T-helper 2 cell treated with Interferon-gamma antibody and Interleukin-4, amounts not matched to agents 5 μg/mL and 100 μg/mL, for 36 hours (primary cell): ENCODE measurements around the gene CAMTA2.
A peak's percentile ranks its signal among the peaks of the same experiment; 100 is the strongest.
"Not testable (repeated sequence)": the region's sequence is repeated elsewhere in the genome, so short reads cannot be mapped to it uniquely, and the experiment has no call there.

Experiments
- DNase-seq: peaks from one replicate; pipeline ENCODE4 v3.0.0; 2021; ENCODE audit warnings: low spot score
- H3K27ac Mint-ChIP-seq: one replicate; pipeline ENCODE4 v1.8.0; 2021; ENCODE audit warnings: mild to moderate bottlenecking, mixed read lengths
- H3K27me3 Mint-ChIP-seq: one replicate; pipeline ENCODE4 v1.8.0; 2021; ENCODE audit warnings: low read depth, mixed read lengths
- H3K36me3 Mint-ChIP-seq: one replicate; pipeline ENCODE4 v1.8.0; 2021; ENCODE audit warnings: low read depth, mixed read lengths
- H3K4me1 Mint-ChIP-seq: one replicate; pipeline ENCODE4 v1.8.0; 2021; ENCODE audit warnings: low read depth, mixed read lengths
- H3K4me3 Mint-ChIP-seq: one replicate; pipeline ENCODE4 v1.8.0; 2022; ENCODE audit warnings: mild to moderate bottlenecking, moderate library complexity, mixed read lengths
- H3K9me3 Mint-ChIP-seq: one replicate; pipeline ENCODE4 v1.8.0; 2021; ENCODE audit warnings: mixed read lengths

Gene CAMTA2

DNA sequence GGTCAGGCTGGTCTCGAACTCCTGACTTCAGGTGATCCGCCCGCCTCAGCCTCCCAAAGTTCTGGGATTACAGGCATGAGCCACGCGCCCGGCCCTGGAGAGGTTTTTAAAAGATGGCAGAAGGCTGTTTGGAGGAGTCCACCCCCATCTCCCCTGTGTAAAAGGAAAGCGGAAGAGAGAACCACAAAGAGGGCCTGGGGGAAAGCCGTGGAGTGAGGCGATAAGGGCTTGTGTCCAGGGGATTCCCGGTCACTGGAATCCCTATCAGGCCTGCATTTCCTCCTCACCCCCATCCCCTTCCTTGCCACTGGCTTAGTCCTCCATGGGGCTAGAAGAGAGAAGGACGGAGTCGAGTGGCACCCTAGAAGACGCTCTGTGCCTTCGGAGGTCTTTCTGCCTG is 55.5 kb downstream of the CAMTA2 start, which contains the start of gene GP1BA:
Gene GP1BA, plus strand, starts transcription at position 315 of the 400 bp plus-strand sequence. CDS start 328 bp downstream, outside the sequence.
- peaks cover 21% of the 10 kb centered on the region for H3K4me1 Mint-ChIP-seq
- DNase-seq: no peak
- peak within 1 kb of the TSS; percentile 15 for H3K27ac Mint-ChIP-seq
- H3K9me3 Mint-ChIP-seq: no peaks in the 10 kb centered on the region
- no peak within 1 kb of the TSS for H3K4me3 Mint-ChIP-seq
- peaks cover 37% of the 10 kb centered on the region for H3K36me3 Mint-ChIP-seq
- no peaks in the 10 kb centered on the region for H3K27me3 Mint-ChIP-seq

DNA sequence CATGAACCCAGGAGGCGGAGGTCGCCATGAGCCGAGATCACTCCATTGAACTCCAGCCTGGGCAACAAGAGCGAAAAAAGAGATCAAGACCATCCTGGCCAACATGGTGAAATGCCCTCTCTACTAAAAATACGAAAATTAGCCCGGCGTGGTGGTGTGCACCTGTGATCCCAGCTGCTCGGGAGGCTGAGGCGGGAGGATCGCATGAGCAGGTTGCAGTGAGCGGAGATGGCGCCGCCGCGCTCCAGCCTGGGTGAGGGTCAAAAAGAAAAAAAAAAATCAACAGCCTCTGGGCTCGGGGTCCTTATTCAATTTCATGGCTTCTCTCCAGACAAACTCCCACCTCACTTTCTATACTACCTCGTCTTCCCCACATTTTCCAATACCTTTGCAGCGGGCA is 58.6 kb downstream of the CAMTA2 start:
- DNase-seq: no peak
- peaks cover 27% of the 10 kb centered on the region for H3K36me3 Mint-ChIP-seq
- no peaks in the 10 kb centered on the region for H3K9me3 Mint-ChIP-seq
- H3K27ac Mint-ChIP-seq: no peak overlapping the region
- no peaks in the 10 kb centered on the region for H3K27me3 Mint-ChIP-seq
- peaks cover 6% of the 10 kb centered on the region for H3K4me1 Mint-ChIP-seq
- no peak overlapping the region for H3K4me3 Mint-ChIP-seq

DNA sequence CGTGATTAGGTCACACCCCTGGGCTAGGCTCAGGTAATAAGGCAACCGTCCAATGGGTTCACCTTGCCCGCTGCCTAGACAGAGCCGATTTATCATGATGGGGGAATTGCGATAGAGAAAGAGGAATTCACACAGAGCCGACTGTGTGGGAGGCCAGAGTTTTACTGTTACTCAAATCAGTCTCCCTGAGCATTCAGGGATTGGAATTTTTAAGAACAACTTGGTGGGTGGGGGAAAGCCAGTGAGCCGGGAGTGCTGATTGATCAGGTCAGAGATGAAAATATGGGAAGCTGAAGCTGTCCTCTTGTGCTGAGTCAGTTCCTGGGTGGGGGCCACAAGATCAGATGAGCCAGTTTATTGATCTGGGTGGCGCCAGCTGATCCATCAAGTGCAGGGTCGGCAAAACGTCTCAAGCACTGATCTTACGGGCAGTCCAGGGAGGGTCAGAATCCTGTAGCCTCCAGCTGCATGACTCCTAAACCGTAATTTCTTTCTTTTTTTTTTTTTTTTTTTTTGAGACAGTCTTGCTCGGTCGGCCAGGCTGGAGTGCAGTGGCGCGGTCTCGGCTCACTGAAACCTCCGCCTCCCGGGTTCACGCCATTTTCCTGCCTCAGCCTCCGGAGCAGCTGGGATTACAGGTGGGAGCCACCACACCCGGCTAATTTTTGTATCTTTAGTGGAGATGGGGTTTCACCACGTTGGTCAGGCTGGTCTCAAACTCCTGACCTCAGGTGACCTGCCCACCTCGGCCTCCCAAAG is 60.7 kb downstream of the CAMTA2 start:
- Mint-ChIP-seq H3K36me3 (peaks cover 22% of the 10 kb centered on the region), H3K27ac (peak overlapping the region; percentile 3)
- not testable (repeated sequence) for H3K4me3 Mint-ChIP-seq, DNase-seq, H3K4me1 Mint-ChIP-seq, H3K27me3 Mint-ChIP-seq, H3K9me3 Mint-ChIP-seq

DNA sequence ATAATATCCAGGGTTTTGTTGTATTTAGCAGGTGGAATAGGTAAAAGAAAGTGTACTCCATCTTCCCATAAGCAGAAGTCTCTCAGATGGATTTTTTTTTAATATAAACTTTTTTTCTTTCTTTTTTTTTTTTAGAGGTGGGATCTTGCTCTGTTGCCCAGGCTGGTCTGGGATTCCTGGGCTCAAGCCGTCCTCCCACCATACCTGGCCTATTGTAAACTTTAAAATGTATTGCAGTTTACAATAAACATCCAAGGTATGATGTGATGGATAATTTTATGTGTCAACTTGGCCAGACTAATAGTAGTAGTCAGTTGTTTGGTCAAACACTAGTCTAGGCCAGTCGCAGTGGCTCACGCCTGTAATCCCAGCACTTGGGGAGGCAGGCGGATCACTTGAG is 66.2 kb downstream of the CAMTA2 start:
- H3K27me3 Mint-ChIP-seq: no peaks in the 10 kb centered on the region
- H3K36me3 Mint-ChIP-seq: peaks cover under 1% of the 10 kb centered on the region
- no peak overlapping the region for H3K4me3 Mint-ChIP-seq
- H3K4me1 Mint-ChIP-seq: no peaks in the 10 kb centered on the region
- no peaks in the 10 kb centered on the region for H3K9me3 Mint-ChIP-seq
- H3K27ac Mint-ChIP-seq: no peak overlapping the region
- no peak for DNase-seq

DNA sequence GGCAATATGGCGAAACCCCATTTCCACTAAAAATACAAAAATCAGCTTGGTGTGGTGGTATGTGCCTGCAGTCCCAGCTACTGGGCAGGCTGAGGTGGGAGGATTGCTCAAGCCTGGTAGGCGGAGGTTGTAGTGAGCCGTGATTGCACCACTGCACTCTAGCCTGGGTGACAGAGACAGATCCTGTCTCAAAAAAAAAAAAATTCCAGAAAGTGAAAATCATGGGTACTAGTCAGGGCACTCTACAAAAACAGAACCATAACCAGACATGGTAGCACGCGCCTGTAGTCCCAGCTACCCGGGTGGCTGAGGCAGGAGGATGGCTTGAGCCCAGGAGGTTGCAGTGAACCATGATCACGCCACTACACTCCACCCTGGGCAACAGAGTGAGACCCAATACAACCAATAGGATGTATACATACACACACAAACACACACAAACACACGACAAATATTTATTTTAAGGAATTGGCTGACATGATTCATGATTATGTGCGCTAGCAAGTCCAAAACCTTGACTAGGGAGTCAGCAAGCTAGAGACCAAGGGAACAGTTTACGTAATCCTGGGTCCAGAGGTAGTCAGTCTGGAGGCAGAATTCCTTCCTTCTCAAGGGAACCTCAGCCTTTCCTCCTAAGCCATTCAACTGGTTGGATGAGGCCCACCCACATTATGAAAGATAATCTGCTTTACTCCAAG is 67.0 kb downstream of the CAMTA2 start:
- Mint-ChIP-seq H3K4me3 (no peak overlapping the region), H3K27me3 (no peaks in the 10 kb centered on the region), H3K36me3 (no peaks in the 10 kb centered on the region), H3K4me1 (no peaks in the 10 kb centered on the region), H3K9me3 (no peaks in the 10 kb centered on the region), H3K27ac (no peak overlapping the region)
- DNase-seq: no peak

DNA sequence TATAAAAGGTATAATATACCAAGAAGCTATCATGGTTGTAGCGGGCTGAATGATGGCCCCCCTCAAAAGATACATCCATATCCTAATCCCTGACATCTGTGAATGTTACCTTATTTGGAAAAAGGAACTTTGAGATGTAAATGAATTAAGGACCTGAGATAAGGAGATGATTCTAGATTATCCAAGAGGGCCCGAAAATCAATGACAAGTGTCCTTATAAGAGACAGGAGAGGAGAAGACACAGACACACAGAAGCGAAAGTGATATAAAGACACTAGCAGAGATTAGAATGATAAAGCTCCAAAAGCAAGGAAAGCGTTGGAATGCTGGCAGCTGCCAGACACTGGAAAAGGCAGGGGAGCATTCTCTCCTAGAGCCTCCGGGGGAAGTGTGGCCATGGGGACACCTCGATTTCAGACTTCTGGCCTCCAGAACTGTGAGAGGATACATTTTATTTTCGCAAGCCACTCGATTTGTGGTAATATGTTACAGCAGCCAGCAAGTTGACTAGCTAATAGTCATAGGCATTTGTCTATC is 67.9 kb downstream of the CAMTA2 start:
- no peak for DNase-seq
- Mint-ChIP-seq H3K27me3 (no peaks in the 10 kb centered on the region), H3K9me3 (no peaks in the 10 kb centered on the region), H3K36me3 (no peaks in the 10 kb centered on the region), H3K27ac (no peak overlapping the region), H3K4me3 (no peak overlapping the region), H3K4me1 (no peaks in the 10 kb centered on the region)
